Cardiac muscle cell (in vitro differentiated cells and primary cell): ENCODE measurements around the gene PPDPF. TPM values are rescaled to one million over a fixed set of nuclear protein-coding genes. Genes with fewer than 3 reads are reported as not detected.
A peak's percentile ranks its signal among the peaks of the same experiment; 100 is the strongest.

ENCODE experiments used
- DNase-seq, 2 donors: peaks; one replicate each; pipeline versions ENCODE4 v3.0.0 to v3.0.0-alpha.2; 2010 to 2017; ENCODE audit warnings: low read depth in 1 of 2, low spot score in 1 of 2
- H3K27ac ChIP-seq: fragments of 200-600 bp; sonication (generic); 2 replicates; pipeline ENCODE4 v1.5.1; 2016
- H3K27me3 ChIP-seq: fragments of 200-600 bp; sonication (generic); 2 replicates; pipeline ENCODE4 v1.6.0; 2016; ENCODE audit warnings: control low read depth
- H3K36me3 ChIP-seq: fragments of 200-600 bp; sonication (generic); 2 replicates; pipeline ENCODE4 v1.5.1; 2016; ENCODE audit warnings: control low read depth
- H3K4me1 ChIP-seq: fragments of 200-600 bp; sonication (generic); 2 replicates; pipeline ENCODE4 v1.8.1; 2017; ENCODE audit warnings: low read depth, mild to moderate bottlenecking, mixed run types
- H3K4me3 ChIP-seq: fragments of 200-600 bp; sonication (generic); 2 replicates; pipeline ENCODE4 v1.5.1; 2016; ENCODE audit warnings: mild to moderate bottlenecking
- H3K9me3 ChIP-seq: fragments of 200-600 bp; sonication (generic); 2 replicates; pipeline ENCODE4 v1.5.1; 2017; ENCODE audit warnings: low read depth, mild to moderate bottlenecking, control low read depth
- CTCF ChIP-seq: IDR thresholded peaks from 2 replicates; pipeline ENCODE4 v1.5.1; 2012; ENCODE audit warnings: low read depth, mild to moderate bottlenecking, low read length
- polyA plus RNA-seq: library from polyadenylated mRNA; unstranded; fragments of >200 nt; fragmentation: Nextera tagmentation; extraction: Ambion mirVana; gene quantifications from 2 replicates; pipeline ENCODE4 v1.2.1, GENCODE V29; 2016
- total RNA-seq: library from RNA; depleted of rRNA; stranded (reverse); fragments of >200 nt; gene quantifications from 2 replicates; pipeline ENCODE4 v1.2.3, GENCODE V29; 2016

The PPDPF gene
- total and polyA plus RNA-seq, 2 experiments from 2014 or later, result 265 to 368 TPM

DNA sequence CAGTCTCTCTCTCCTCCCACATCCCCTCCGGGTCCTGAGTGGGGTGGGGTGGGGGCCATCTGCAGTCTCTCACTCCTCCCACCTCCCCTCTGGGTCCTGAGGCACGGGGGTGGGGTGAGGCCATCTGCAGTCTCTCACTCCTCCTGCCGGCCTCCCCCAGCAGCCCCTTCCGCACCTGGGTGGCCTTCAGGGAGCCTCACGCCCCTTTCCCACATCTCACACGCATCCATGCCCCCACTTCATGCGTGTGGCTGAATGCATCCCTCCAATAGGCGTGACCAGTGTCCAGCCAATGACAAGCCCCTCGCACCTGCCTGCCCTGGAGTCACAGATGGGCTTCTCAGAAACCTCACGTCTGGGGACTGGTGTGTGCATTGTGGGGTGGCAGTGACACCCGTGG, 28.0 kb downstream of the PPDPF start:
- Histone ChIP-seq H3K4me3 (no peak overlapping the region), H3K36me3 (no peaks in the 10 kb centered on the region), H3K27ac (no peak overlapping the region), H3K9me3 (no peaks in the 10 kb centered on the region), H3K4me1 (no peaks in the 10 kb centered on the region), H3K27me3 (no peaks in the 10 kb centered on the region)
- DNase-seq, result no peak
- no peak for TF ChIP-seq CTCF

GRCh38 chr20:63549019-63549418, 28.5 kb downstream of the PPDPF start:
- Histone ChIP-seq H3K4me1 (no peaks in the 10 kb centered on the region), H3K27me3 (no peaks in the 10 kb centered on the region)

GRCh38 chr20:63549679-63550282, 29.2 kb downstream of the PPDPF start:
- no peak for DNase-seq
- Histone ChIP-seq H3K4me3 (no peak overlapping the region), H3K27me3 (no peaks in the 10 kb centered on the region), H3K9me3 (no peaks in the 10 kb centered on the region), H3K4me1 (no peaks in the 10 kb centered on the region), H3K36me3 (no peaks in the 10 kb centered on the region), H3K27ac (no peak overlapping the region)
- TF ChIP-seq CTCF, result no peak

More at GRCh38 chr20:63549019-63549418, 28.5 kb downstream of the PPDPF start:
- no peak for TF ChIP-seq CTCF
- H3K36me3 ChIP-seq, result no peaks in the 10 kb centered on the region
- H3K4me3 ChIP-seq, result no peak overlapping the region
- H3K27ac ChIP-seq, result no peak overlapping the region
- H3K9me3 ChIP-seq, result no peaks in the 10 kb centered on the region
- DNase-seq, result no peak

- DNase-seq, result peak in 1 of 2 donors; percentile 29
- Histone ChIP-seq H3K27me3 (no peaks in the 10 kb centered on the region), H3K27ac (no peak overlapping the region)
These were observed 30.5 kb downstream of the PPDPF start for GRCh38 chr20:63551068-63551467.

GRCh38 chr20:63552481-63553249, 32.1 kb downstream of the PPDPF start:
- no peaks in the 10 kb centered on the region for H3K27me3 ChIP-seq

More at GRCh38 chr20:63551068-63551467, 30.5 kb downstream of the PPDPF start:
- H3K4me3 ChIP-seq, result no peak overlapping the region
- H3K9me3 ChIP-seq, result no peaks in the 10 kb centered on the region
- no peaks in the 10 kb centered on the region for H3K4me1 ChIP-seq
- no peak for TF ChIP-seq CTCF
- no peaks in the 10 kb centered on the region for H3K36me3 ChIP-seq

More at GRCh38 chr20:63552481-63553249, 32.1 kb downstream of the PPDPF start:
- H3K4me3 ChIP-seq, result no peak overlapping the region
- no peak overlapping the region for H3K27ac ChIP-seq
- H3K4me1 ChIP-seq, result no peaks in the 10 kb centered on the region
- no peaks in the 10 kb centered on the region for H3K36me3 ChIP-seq
- DNase-seq, result no peak
- TF ChIP-seq CTCF, result no peak
- H3K9me3 ChIP-seq, result no peaks in the 10 kb centered on the region
